DMS79 treated with DMSO at 0.1 percent for 48 hours (cell line): ENCODE measurements around the gene UTS2R.
"Not testable (repeated sequence)": the region's sequence is repeated elsewhere in the genome, so short reads cannot be mapped to it uniquely, and the experiment has no call there.

Experiments used
- DNase-seq: peaks from one replicate; lab custom pipeline; 2025; lab: John Stamatoyannopoulos, UW

Gene UTS2R

GRCh38 chr17:82408938-82409318 is 37.4 kb downstream of the UTS2R start:
- DNase-seq = no peak

GRCh38 chr17:82410014-82410716 is 38.6 kb downstream of the UTS2R start:
- no peak for DNase-seq

GRCh38 chr17:82411396-82412053 is 40.0 kb downstream of the UTS2R start:
- DNase-seq = no peak

- DNase-seq = not testable (repeated sequence)
Observed at GRCh38 chr17:82412081-82412480, 40.5 kb downstream of the UTS2R start.

GRCh38 chr17:82412535-82413520 is 41.3 kb downstream of the UTS2R start:
- peak; percentile 17 for DNase-seq

- DNase-seq = no peak
Observed at GRCh38 chr17:82414548-82415281, 43.1 kb downstream of the UTS2R start.

GRCh38 chr17:82415336-82415735 is 43.8 kb downstream of the UTS2R start:
- DNase-seq = no peak

- no peak for DNase-seq
Observed at GRCh38 chr17:82415786-82416185, 44.2 kb downstream of the UTS2R start.

GRCh38 chr17:82416264-82416663 is 44.7 kb downstream of the UTS2R start:
- DNase-seq = no peak

- no peak for DNase-seq
Observed at GRCh38 chr17:82416771-82417170, 45.2 kb downstream of the UTS2R start.

GRCh38 chr17:82418001-82418986 is 46.7 kb downstream of the UTS2R start, which contains the start of the genes HEXD and OGFOD3:
Gene HEXD, plus strand, starts transcription at chr17:82418347. Its CDS starts 1,453 bp downstream, at chr17:82419800.
Gene OGFOD3, minus strand, starts transcription at chr17:82418586. Its CDS starts 101 bp downstream, at chr17:82418485.
- peak; percentile 56 for DNase-seq

- DNase-seq = no peak
Observed at GRCh38 chr17:82419540-82419939, 48.0 kb downstream of the UTS2R start.

- DNase-seq = no peak
Observed at GRCh38 chr17:82424001-82424862, 52.7 kb downstream of the UTS2R start.

GRCh38 chr17:82424863-82425159 is 53.2 kb downstream of the UTS2R start:
- no peak for DNase-seq
